SK-N-SH (cell line): Measurements from ENCODE around the gene TEAD4. TPM values are rescaled to one million over a fixed set of nuclear protein-coding genes. Genes with fewer than 3 reads are reported as not detected.

Source experiments
- CTCF ChIA-PET: fragments of 300-600, 350-600 bp; formaldehyde crosslinking; extraction: SDS; loops from one replicate; lab custom pipeline; 2021; lab: Yijun Ruan, JAX
- POLR2A ChIA-PET: fragments of 350-600 bp; sonication (Branson Sonifier 250); formaldehyde crosslinking; extraction: SDS; loops from one replicate; lab custom pipeline; 2020; ENCODE audit warnings: antibody characterized with exemption, inconsistent platforms; lab: Yijun Ruan, JAX
- DNase-seq: peaks from one replicate; pipeline ENCODE4 v3.0.0; 2012
- H2AFZ ChIP-seq: fragments of 200-600 bp; sonication (generic); 2 replicates; pipeline ENCODE4 v1.8.1; 2016; ENCODE audit warnings: antibody characterized with exemption, mild to moderate bottlenecking, low read depth
- H3F3A ChIP-seq: fragments of 200-600 bp; sonication (generic); replicated peaks from 2 replicates; pipeline ENCODE3; 2016; ENCODE audit warnings: antibody characterized with exemption, mild to moderate bottlenecking; ENCODE audit not compliant: insufficient read depth
- H3K27ac ChIP-seq, 2 experiments: fragments of 200-500 bp in 1 of 2; fragments of 200-600 bp in 1 of 2; sonication (Bioruptor generic) in 1 of 2; sonication (generic), shearing (Covaris generic) in 1 of 2; 2 replicates each; pipeline versions ENCODE4 v1.5.1 to v1.6.1; 2014 to 2016; ENCODE audit warnings: low read depth in 2 of 2, inconsistent platforms in 1 of 2, low read length in 1 of 2, mild to moderate bottlenecking in 1 of 2, mixed read lengths in 1 of 2
- H3K27me3 ChIP-seq: fragments of 200-600 bp; sonication (generic), shearing (Covaris generic); 2 replicates; pipeline ENCODE4 v1.6.1; 2016; ENCODE audit warnings: mixed run types; ENCODE audit not compliant: insufficient read depth
- H3K36me3 ChIP-seq, 2 experiments: fragments of 200-500 bp in 1 of 2; fragments of 200-600 bp in 1 of 2; sonication (Bioruptor generic) in 1 of 2; sonication (generic) in 1 of 2; replicated peaks in 1 of 2; 2 replicates each; pipeline versions ENCODE3 to v1.5.1; 2014 to 2016; ENCODE audit warnings: low read length in 1 of 2, mild to moderate bottlenecking in 1 of 2; ENCODE audit not compliant: insufficient read depth in 2 of 2, control insufficient read depth in 1 of 2
- H3K4me1 ChIP-seq, 2 experiments: fragments of 200-500 bp in 1 of 2; fragments of 200-600 bp in 1 of 2; sonication (Bioruptor generic) in 1 of 2; sonication (generic), shearing (Covaris generic) in 1 of 2; 2 replicates each; pipeline versions ENCODE4 v1.5.1 to v1.6.1; 2014 to 2016; ENCODE audit warnings: low read depth in 1 of 2, low read length in 1 of 2, mixed run types in 1 of 2; ENCODE audit not compliant: insufficient read depth in 2 of 2, control insufficient read depth in 1 of 2
- H3K4me2 ChIP-seq: fragments of 200-600 bp; sonication (generic), shearing (Covaris generic); 2 replicates; pipeline ENCODE4 v1.6.1; 2017; ENCODE audit warnings: mixed run types
- H3K4me3 ChIP-seq, 2 experiments: fragments of 200-500 bp in 1 of 2; fragments of 200-600 bp in 1 of 2; sonication (Bioruptor generic) in 1 of 2; sonication (generic), shearing (Covaris generic) in 1 of 2; 2 replicates each; pipeline versions ENCODE4 v1.5.1 to v1.8.1; 2014 to 2016; ENCODE audit warnings: low read depth in 2 of 2, inconsistent platforms in 1 of 2, low read length in 1 of 2, mild to moderate bottlenecking in 1 of 2, mixed read lengths in 1 of 2, moderate library complexity in 1 of 2
- H3K79me2 ChIP-seq: fragments of 200-600 bp; sonication (generic); 2 replicates; pipeline ENCODE4 v1.8.1; 2017; ENCODE audit warnings: mild to moderate bottlenecking; ENCODE audit not compliant: insufficient read depth
- H3K9ac ChIP-seq: fragments of 200-600 bp; sonication (generic); 2 replicates; pipeline ENCODE4 v1.6.1; 2017; ENCODE audit warnings: mixed run types
- H3K9me2 ChIP-seq: fragments of 200-600 bp; sonication (generic); 2 replicates; pipeline ENCODE4 v1.6.1; 2017; ENCODE audit warnings: mixed run types
- H3K9me3 ChIP-seq: fragments of 200-600 bp; sonication (generic); 2 replicates; pipeline ENCODE4 v1.6.1; 2017; ENCODE audit warnings: mixed run types, mild to moderate bottlenecking, moderate library complexity
- H4K20me1 ChIP-seq: fragments of 200-600 bp; sonication (generic); 2 replicates; pipeline ENCODE4 v1.6.1; 2017; ENCODE audit warnings: mild to moderate bottlenecking, mixed run types; ENCODE audit not compliant: insufficient read depth
- ELF1 ChIP-seq: IDR thresholded peaks from 2 replicates; pipeline ENCODE4 v1.4.0; 2012
- FOXM1 ChIP-seq: IDR thresholded peaks from 2 replicates; pipeline ENCODE4 v1.4.0; 2012; ENCODE audit warnings: low read depth, mild to moderate bottlenecking
- GABPA ChIP-seq: IDR thresholded peaks from 2 replicates; pipeline ENCODE4 v1.4.0; 2012; ENCODE audit warnings: low read depth, mild to moderate bottlenecking
- GATA2 ChIP-seq: sonication (generic); formaldehyde crosslinking; IDR thresholded peaks from 2 replicates; pipeline ENCODE4 v1.5.0; 2020; ENCODE audit warnings: mild to moderate bottlenecking, missing genetic modification reagents
- NFIC ChIP-seq: IDR thresholded peaks from 2 replicates; pipeline ENCODE4 v1.4.0; 2012; ENCODE audit warnings: borderline replicate concordance
- NRF1 ChIP-seq: IDR thresholded peaks from 2 replicates; pipeline ENCODE4 v1.6.1; 2012; ENCODE audit warnings: low read depth, mild to moderate bottlenecking, low read length
- RAD21 ChIP-seq: IDR thresholded peaks from 2 replicates; pipeline ENCODE4 v1.6.1; 2012; ENCODE audit warnings: mild to moderate bottlenecking, low read length
- SIN3A ChIP-seq: IDR thresholded peaks from 2 replicates; pipeline ENCODE4 v1.6.1; 2012; ENCODE audit warnings: low read depth, mild to moderate bottlenecking, low read length, moderate library complexity, borderline replicate concordance
- TEAD4 ChIP-seq: IDR thresholded peaks from 2 replicates; pipeline ENCODE4 v1.4.0; 2012; ENCODE audit warnings: mild to moderate bottlenecking, borderline replicate concordance; ENCODE audit not compliant: insufficient read depth
- YY1 ChIP-seq: IDR thresholded peaks from 2 replicates; pipeline ENCODE4 v1.4.0; 2012; ENCODE audit warnings: low read depth, mild to moderate bottlenecking
- WGBS: methylation state at CpG from one replicate; pipeline ENCODE4 v1.1.6; 2017; ENCODE audit warnings: low lambda C conversion rate; 5-methylcytosine and 5-hydroxymethylcytosine counted together
- polyA plus RNA-seq, 3 experiments: library from polyadenylated mRNA; depleted of rRNA; stranded (reverse); fragments of >200 nt; gene quantifications; 2 replicates each; pipeline ENCODE4 v1.2.3, GENCODE V29; 2012
- TF ChIP-seq, protein P1 (sequence below): IDR thresholded peaks from 2 replicates; pipeline ENCODE4 v1.4.0; 2012; ENCODE audit warnings: low read depth, borderline replicate concordance
- TF ChIP-seq, protein P2 (sequence below): IDR thresholded peaks from 2 replicates; pipeline ENCODE4 v1.6.1; 2012; ENCODE audit warnings: mild to moderate bottlenecking, low read depth, low read length, moderate library complexity
- TF ChIP-seq, protein P3 (sequence below): IDR thresholded peaks from 2 replicates; pipeline ENCODE4 v1.4.0; 2012; ENCODE audit warnings: low read depth
- TF ChIP-seq, protein P4 (sequence below): fragments of 150-350 bp; IDR thresholded peaks from 2 replicates; pipeline ENCODE4 v1.6.1; 2017; ENCODE audit warnings: antibody characterized with exemption, low read length, low read depth, borderline replicate concordance

The TEAD4 gene
- polyA plus RNA-seq, 1 of the 3 experiments (the other 2 are of a cell fraction), result 27.1 TPM

DNA sequence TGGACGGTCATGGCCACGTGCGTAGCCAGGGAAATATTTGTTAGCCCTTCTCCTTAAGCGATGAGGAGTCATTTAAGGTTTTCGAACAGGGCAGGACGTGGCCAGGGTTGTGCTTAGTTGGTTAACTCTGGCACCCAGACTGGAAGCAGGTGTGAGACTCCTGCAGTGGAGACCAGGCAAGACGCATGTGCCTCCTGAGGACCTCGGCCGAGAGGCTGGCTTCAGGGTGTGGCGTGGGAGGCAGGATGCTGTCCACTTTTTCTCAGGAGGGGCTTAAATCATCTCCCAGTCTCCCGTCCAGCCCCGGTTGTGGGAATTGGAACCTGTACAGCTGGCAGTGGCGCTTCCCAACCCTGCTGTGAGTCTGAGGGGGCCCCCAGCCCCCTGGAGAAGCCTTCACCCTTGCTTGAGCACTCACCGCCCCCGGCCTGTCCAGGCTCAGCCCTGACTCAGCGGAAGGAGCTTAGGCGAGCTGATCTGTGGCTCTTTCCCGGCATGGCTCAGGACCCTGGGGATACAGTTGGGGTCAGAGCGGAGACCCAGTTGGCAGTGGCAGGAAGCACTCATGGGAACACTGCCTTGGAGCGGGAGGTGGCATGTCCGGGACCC is 71.7 kb downstream of the TEAD4 start:
- Histone ChIP-seq H3K27me3 (no peaks in the 10 kb centered on the region), H3K27ac (no peak overlapping the region), H3K9ac (no peak overlapping the region), H3K9me3 (no peaks in the 10 kb centered on the region), H3F3A (no peaks in the 10 kb centered on the region), H3K4me2 (no peak overlapping the region), H3K9me2 (no peaks in the 10 kb centered on the region), H2AFZ (no peak overlapping the region), H3K79me2 (no peaks in the 10 kb centered on the region), H4K20me1 (no peaks in the 10 kb centered on the region), H3K36me3 (peaks cover 4% of the 10 kb centered on the region in 2 experiments), H3K4me3 (no peak overlapping the region), H3K4me1 (peaks cover 0 to 5% of the 10 kb centered on the region in 2 experiments; a peak in 1 of 4 replicates)
- POLR2A ChIA-PET, result no interaction called here
- WGBS, result 92% methylated on average over 9 of the region's 21 CpGs
- CTCF ChIA-PET, result interaction anchor here (0.9 to 3.1 kb wide), 5 partner anchors 11 to 217 kb away, joined by 3 to 17 read pairs (median 3); no protein-coding TSS in a partner anchor
- DNase-seq, result no peak
- TF ChIP-seq, protein P1, sequence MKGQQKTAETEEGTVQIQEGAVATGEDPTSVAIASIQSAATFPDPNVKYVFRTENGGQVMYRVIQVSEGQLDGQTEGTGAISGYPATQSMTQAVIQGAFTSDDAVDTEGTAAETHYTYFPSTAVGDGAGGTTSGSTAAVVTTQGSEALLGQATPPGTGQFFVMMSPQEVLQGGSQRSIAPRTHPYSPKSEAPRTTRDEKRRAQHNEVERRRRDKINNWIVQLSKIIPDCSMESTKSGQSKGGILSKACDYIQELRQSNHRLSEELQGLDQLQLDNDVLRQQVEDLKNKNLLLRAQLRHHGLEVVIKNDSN, result no peak
- TF ChIP-seq TEAD4 (no peak), RAD21 (no peak), NRF1 (no peak), YY1 (no peak), NFIC (no peak), GABPA (no peak), SIN3A (no peak), FOXM1 (no peak), GATA2 (CRISPR knock-in tag) (no peak), ELF1 (no peak)
- TF ChIP-seq, protein P2, sequence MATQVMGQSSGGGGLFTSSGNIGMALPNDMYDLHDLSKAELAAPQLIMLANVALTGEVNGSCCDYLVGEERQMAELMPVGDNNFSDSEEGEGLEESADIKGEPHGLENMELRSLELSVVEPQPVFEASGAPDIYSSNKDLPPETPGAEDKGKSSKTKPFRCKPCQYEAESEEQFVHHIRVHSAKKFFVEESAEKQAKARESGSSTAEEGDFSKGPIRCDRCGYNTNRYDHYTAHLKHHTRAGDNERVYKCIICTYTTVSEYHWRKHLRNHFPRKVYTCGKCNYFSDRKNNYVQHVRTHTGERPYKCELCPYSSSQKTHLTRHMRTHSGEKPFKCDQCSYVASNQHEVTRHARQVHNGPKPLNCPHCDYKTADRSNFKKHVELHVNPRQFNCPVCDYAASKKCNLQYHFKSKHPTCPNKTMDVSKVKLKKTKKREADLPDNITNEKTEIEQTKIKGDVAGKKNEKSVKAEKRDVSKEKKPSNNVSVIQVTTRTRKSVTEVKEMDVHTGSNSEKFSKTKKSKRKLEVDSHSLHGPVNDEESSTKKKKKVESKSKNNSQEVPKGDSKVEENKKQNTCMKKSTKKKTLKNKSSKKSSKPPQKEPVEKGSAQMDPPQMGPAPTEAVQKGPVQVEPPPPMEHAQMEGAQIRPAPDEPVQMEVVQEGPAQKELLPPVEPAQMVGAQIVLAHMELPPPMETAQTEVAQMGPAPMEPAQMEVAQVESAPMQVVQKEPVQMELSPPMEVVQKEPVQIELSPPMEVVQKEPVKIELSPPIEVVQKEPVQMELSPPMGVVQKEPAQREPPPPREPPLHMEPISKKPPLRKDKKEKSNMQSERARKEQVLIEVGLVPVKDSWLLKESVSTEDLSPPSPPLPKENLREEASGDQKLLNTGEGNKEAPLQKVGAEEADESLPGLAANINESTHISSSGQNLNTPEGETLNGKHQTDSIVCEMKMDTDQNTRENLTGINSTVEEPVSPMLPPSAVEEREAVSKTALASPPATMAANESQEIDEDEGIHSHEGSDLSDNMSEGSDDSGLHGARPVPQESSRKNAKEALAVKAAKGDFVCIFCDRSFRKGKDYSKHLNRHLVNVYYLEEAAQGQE, result no peak
- TF ChIP-seq, protein P3, sequence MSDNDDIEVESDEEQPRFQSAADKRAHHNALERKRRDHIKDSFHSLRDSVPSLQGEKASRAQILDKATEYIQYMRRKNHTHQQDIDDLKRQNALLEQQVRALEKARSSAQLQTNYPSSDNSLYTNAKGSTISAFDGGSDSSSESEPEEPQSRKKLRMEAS, result no peak
- TF ChIP-seq, protein P4, sequence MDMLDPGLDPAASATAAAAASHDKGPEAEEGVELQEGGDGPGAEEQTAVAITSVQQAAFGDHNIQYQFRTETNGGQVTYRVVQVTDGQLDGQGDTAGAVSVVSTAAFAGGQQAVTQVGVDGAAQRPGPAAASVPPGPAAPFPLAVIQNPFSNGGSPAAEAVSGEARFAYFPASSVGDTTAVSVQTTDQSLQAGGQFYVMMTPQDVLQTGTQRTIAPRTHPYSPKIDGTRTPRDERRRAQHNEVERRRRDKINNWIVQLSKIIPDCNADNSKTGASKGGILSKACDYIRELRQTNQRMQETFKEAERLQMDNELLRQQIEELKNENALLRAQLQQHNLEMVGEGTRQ, result no peak
